ENCODE data around the gene RGL4.

The RGL4 gene

GRCh38 chr22:23681026-23681809 lies 9.6 kb upstream of the RGL4 start:
- DNase-seq (ENCODE audit: low spot score), result no peak

GRCh38 chr22:23682077-23682476 lies 8.7 kb upstream of the RGL4 start:
- no peak for DNase-seq (ENCODE audit: low spot score)

DNA sequence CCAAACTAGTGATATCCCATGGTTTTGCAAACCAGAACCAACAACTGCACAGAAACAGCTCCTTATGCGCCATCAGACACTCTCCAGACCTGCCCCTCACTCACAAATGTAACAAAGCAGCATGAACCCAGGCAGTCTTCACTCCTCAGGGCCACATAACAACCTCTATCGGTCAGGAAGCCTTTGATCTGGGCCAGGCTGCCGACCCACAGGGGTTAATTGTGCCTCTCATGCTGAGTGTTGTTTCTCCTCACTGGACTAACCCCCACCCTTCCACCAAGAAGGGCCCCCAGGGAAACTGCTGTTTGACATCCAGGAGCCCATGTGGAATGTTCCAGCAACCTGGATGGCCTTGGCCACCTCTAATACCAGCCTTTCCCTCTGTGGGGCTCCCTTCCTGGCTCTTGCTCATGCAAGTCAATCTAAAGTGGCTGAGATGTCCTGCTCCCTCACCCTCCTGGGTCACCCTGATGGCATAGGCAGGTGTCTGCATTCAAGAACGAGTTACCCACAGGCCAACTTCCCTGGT lies 7.9 kb upstream of the RGL4 start:
- DNase-seq (ENCODE audit: low spot score), result no peak

GRCh38 chr22:23683545-23683944 lies 7.3 kb upstream of the RGL4 start:
- DNase-seq (ENCODE audit: low spot score), result no peak

DNA sequence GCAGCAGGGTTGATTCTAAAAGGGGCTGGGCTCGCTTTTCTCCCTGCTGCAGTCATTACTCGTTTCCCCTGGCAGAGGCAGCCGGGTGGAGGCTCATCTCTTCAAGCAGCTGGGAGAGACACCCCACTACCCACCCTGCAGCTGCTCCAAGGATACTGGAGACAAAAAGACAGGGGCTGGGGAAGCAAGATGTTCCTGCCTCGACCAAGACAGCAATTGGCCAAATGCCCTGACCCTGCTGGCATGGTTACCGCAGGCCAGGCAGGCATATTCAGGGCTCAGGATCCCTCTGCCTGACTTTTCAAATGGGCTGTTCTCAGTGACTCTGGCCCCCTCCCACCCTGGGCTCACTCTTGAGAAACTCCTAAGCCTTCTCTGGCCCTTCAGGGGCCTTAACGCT lies 6.8 kb upstream of the RGL4 start:
- DNase-seq (ENCODE audit: low spot score), result no peak

GRCh38 chr22:23684561-23685031 lies 6.2 kb upstream of the RGL4 start:
- no peak for DNase-seq (ENCODE audit: low spot score)

DNA sequence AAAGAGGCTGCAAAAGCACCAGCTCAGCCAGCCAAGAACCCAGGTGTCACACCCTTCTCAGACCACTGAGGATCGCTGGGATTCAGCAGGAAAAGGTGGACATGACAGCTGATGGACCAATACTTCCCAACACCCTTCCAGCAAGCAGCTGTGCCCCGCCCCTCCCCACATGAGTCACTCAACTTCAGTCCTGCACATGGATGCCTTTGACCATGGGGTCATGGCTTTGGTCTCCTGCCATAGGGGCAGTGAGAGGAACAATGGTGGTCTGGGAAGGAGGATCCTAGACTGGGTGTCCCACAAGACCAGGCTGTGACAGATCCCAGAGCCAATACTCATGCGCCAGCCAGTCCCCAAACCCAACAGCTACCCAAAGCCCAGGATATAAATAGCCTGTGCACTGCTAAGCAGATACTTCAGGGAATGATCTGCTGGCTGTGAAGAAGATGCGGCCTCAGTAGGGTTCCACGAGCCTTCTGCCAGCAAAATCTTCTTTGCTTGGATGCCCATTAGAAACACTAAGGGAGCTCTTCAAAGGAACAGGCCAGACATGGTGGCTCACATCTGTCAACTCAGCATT lies 5.5 kb upstream of the RGL4 start:
- no peak for DNase-seq (ENCODE audit: low spot score)

- no peak for DNase-seq (ENCODE audit: low spot score)
Observed at GRCh38 chr22:23686416-23687024, 4.3 kb upstream of the RGL4 start.

DNA sequence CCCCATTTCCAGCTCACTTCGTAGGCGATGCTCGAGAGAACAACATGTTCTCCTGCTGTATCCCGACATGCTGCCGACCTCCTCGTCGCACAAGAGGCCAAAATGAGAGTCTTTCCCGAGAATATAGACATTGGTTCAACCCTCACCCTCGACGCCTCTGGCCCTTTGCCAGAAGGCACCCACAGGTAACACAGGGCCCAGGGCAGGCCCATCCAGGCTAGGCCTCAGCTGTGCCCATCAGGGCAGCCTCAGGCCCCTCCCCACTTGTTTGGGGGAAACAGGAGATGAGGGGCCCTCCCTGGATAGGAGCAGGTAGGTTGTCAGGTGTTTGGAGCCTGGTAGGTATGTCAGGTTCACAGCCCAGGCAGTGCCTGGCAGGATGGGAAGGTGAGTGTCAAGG lies 2.7 kb upstream of the RGL4 start:
- no peak for DNase-seq (ENCODE audit: low spot score)

DNA sequence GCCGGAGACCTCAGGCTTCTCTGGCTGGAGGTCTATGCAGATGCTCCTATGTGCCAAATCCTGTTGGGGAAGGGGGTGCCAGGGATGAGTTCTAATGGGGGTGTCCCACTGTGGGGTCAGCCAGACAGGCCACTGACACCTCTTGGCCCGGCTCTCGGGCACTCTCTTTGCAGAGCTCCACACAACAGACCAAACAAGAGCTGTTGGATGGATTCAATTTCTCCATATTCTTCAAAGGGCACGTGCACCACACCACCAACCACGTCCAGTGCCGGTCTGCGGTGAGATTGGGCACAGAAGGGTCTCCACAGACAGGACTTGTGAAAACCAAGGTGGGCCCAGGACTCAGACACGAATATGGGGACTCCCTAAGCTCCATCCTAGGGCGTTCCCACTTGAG lies 2.2 kb upstream of the RGL4 start:
- DNase-seq (ENCODE audit: low spot score), result no peak

DNA sequence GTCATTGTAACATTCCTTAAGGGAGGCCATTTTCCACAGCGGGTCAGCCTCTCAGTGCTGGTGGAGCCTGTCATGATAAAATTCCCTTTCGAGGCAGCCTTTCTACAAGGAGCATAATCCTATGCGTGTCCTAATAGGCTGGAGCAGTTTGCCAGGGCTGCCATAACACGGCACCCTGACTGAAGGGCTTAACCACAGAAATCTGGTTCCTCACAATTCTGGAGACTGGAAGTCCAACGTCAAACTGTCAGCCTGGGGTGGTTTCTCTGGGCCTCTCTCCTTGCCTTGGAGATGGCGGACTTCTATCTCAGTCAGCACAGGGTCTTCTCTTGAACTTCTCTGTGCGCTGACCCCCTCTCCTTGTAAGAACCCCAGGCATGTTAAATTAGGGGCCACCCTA lies 1.4 kb upstream of the RGL4 start:
- DNase-seq (ENCODE audit: low spot score), result no peak

GRCh38 chr22:23691748-23692423 lies 1.1 kb downstream of the RGL4 start:
- DNase-seq (ENCODE audit: low spot score), result no peak

DNA sequence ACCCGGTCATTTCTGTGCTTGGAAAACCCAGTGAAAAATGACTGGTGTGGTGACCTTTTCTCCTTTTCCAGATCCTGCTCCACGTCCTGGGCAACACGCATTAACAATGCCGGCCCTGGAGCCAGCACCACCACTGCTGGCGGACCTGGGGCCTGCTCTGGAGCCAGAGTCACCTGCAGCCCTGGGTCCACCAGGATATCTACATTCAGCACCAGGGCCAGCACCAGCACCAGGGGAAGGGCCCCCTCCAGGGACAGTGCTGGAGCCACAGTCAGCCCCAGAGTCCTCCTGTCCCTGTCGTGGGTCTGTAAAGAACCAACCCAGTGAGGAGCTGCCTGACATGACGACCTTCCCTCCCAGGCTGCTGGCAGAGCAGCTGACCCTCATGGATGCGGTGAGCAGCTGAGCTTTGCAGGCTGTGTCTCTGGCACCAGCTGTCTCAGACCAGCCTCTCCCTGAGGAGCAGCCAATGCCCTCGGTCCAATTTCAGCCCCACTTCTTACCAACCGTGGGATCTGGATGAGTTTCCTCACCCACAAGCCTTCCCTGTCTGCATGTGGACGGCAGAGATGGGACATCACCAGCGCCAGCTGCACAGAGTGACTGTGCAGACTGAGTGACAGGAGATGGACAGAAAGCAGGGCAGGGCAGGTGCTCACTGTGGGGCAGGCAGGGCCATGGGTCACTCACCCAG lies 1.9 kb downstream of the RGL4 start:
- no peak for DNase-seq (ENCODE audit: low spot score)

DNA sequence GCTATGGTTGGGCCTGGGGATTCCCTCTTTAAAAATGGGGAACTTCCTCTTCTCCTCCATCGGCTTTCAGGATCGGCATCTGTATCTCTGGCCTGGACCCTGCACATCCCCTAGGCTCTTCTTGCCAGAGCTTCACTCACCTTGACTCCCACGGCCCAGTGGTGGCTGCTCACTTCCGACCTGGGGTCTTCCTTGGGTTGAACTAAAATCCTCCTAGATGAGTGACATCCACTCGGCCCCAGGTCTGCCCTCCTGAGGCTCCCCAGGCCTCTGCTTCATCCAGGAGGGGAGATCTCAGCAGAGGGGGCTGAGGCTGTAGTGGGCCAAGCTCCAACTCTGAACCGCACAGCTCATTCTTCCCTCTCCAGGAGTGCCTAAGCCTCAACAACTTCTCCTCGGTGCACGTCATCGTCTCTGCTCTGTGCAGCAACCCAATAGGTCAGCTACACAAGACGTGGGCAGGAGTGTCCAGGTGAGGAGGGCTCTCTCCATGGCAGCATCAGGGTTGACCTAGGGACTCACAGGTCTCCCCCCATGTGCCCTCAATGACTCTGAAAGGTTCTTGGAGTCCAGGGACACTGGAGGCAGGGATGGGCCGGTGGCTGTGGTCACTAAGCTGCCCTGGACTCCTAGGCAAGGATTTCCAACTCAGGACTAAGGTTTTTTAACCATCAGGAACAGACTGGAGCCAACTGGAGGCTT lies 3.3 kb downstream of the RGL4 start:
- DNase-seq (ENCODE audit: low spot score), result no peak

GRCh38 chr22:23695141-23695540 lies 4.3 kb downstream of the RGL4 start:
- no peak for DNase-seq (ENCODE audit: low spot score)

DNA sequence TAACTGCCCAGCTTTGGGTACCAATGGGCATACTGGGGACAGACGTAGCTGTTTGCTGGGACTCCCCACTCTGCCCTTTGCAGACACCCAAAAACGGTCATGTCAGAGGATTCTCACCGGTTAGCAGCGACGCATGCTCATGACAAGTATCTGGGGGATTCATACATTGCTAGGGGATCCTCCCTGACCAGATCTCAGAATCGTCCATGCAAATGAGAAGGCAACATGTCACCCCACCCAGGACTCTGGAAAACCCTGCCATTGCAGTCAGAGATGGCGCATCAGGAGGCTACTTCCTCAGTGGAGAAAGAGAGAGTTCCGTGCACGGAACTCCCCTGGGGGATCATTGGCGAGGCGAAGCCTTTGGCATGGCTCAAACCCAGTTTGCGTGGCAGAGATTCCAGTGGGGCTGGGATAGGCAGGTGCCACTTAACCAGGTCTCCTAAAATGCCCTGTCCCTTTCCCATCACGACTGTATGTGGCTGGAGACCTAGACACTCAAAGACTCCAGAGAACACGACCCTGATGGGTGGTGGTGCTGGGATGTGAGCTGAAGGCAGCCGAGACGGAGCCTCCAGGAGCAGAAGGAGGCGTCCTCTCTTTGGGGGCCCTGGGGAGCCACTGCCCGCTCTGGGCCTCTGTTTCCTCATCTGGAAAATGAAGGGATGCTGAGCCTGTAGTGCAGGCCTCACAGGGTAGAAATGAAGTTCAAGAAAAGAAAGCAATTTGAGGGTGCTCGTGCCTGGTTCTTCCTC lies 4.9 kb downstream of the RGL4 start:
- no peak for DNase-seq (ENCODE audit: low spot score)

DNA sequence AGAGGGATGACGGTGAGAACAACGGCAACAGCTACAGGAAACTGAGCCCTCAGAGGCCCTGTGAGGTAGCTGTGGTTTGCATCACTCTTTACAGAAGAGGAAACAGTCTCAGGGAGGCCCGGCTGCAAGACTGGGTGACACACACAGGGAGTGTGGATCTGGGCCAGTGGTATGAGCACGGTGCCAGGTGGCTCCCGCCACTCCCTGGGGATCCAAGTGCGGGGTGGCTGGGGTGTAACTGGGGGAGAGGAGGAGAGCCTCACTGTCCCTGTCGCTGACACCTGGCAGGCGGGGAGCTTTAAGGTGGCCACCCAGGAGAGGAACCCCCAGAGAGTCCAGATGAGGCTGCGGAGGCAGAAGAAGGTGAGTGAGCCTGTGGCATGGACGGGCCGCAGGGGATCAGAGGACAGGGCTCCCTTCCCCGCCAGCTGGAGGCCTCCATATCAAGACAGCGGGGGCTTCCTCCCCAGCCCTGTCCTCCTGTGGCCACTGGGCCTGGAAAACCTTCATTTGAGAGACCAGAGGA lies 5.6 kb downstream of the RGL4 start:
- no peak for DNase-seq (ENCODE audit: low spot score)

GRCh38 chr22:23697031-23697970 lies 6.5 kb downstream of the RGL4 start:
- no peak for DNase-seq (ENCODE audit: low spot score)

DNA sequence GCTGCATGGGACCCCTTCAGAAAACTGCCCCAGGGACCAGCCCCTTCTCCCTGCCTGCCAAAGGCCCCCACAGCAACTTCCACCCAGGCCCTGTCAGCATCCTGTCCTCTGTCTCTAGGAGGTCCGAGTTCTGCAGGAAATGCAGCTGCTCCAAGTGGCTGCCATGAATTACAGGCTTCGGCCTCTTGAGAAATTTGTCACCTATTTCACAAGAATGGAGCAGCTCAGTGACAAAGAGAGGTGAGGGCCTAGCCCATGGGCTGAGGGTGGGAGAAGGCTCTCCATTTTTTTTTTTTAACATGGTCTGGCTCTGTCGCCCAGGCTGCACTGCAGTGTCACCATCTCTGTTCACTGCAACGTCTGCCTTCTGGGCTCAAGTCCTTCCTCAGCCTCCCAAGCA lies 7.3 kb downstream of the RGL4 start:
- DNase-seq (ENCODE audit: low spot score), result no peak

Measured in COLO829 (cell line).